ENCODE data around the gene ASZ1.

DNA sequence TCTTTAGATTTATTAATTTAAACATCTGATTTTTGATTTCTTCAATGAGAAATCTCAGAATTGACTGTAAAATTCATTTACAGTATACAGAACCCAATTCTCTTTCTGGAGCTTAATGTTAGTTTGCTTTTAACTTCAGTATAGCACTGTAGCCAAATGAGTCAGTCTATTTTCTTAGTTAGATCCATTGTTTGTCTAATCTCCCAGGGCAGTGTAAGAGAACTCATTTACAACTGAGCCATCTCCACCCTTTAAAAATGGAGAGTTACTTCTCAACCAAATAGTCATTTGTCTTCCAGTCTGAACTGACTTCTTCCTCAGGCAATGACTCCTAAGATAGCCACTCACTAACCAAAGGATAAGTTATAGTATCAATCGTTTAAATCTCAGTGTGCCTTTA, 101.5 kb downstream of the ASZ1 start:
- no peak for TF ChIP-seq ZFP41 (tag by site-specific recombination; IDR thresholded peaks at IDR 0.05; ENCODE audit: borderline replicate concordance)
- TF ChIP-seq MEIS1 (CRISPR knock-in tag; IDR thresholded peaks at IDR 0.05; ENCODE audit: borderline replicate concordance): no peak
- TF ChIP-seq ZBTB7A (tag by site-specific recombination; IDR thresholded peaks at IDR 0.05; ENCODE audit: low read depth): no peak
- TF ChIP-seq, protein P1, sequence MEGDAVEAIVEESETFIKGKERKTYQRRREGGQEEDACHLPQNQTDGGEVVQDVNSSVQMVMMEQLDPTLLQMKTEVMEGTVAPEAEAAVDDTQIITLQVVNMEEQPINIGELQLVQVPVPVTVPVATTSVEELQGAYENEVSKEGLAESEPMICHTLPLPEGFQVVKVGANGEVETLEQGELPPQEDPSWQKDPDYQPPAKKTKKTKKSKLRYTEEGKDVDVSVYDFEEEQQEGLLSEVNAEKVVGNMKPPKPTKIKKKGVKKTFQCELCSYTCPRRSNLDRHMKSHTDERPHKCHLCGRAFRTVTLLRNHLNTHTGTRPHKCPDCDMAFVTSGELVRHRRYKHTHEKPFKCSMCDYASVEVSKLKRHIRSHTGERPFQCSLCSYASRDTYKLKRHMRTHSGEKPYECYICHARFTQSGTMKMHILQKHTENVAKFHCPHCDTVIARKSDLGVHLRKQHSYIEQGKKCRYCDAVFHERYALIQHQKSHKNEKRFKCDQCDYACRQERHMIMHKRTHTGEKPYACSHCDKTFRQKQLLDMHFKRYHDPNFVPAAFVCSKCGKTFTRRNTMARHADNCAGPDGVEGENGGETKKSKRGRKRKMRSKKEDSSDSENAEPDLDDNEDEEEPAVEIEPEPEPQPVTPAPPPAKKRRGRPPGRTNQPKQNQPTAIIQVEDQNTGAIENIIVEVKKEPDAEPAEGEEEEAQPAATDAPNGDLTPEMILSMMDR (tag by site-specific recombination; IDR thresholded peaks at IDR 0.05): no peak
